ENCODE measurements around the gene PLD5. TPM values are rescaled to one million over a fixed set of nuclear protein-coding genes. Genes with fewer than 3 reads are reported as not detected.

Gene PLD5
- total and polyA plus RNA-seq, 2 donors (not counting 3 experiments of a cell fraction or from before 2014, with no cell fraction given), result not detected

- no peaks in the 10 kb centered on the region for H3K9me1 ChIP-seq (replicated peaks; ENCODE audit: control insufficient read depth, extremely low read depth, insufficient read depth, low read length)
- H3K4me1 ChIP-seq (ENCODE audit: control insufficient read depth, extremely low read depth, insufficient read depth, low read length), result no peaks in the 10 kb centered on the region
- no peak overlapping the region for H3K27ac ChIP-seq (ENCODE audit: insufficient read depth, low read depth, low read length)
- no peak for TF ChIP-seq EZH2 (IDR thresholded peaks at IDR 0.05; ENCODE audit: borderline replicate concordance, low read depth, low read length, severe bottlenecking)
- no peak for TF ChIP-seq MYC (IDR thresholded peaks at IDR 0.05; ENCODE audit: low read depth, low read length)
- no peak for TF ChIP-seq POLR2A (IDR thresholded peaks at IDR 0.05; ENCODE audit: low read depth, low read length)
- no peak for TF ChIP-seq POLR2AphosphoS5 (IDR thresholded peaks at IDR 0.05; ENCODE audit: insufficient read depth, low read depth, low read length)
- TF ChIP-seq, protein P1, sequence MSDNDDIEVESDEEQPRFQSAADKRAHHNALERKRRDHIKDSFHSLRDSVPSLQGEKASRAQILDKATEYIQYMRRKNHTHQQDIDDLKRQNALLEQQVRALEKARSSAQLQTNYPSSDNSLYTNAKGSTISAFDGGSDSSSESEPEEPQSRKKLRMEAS (IDR thresholded peaks at IDR 0.05; ENCODE audit: insufficient read depth, insufficient read length), result no peak
- no peak for TF ChIP-seq GATA2 (IDR thresholded peaks at IDR 0.05; ENCODE audit: insufficient read depth, insufficient read length, low read depth, low read length)
- no peak for TF ChIP-seq FOS (IDR thresholded peaks at IDR 0.05; ENCODE audit: borderline replicate concordance, insufficient read depth, low read length)
- TF ChIP-seq, protein P2, sequence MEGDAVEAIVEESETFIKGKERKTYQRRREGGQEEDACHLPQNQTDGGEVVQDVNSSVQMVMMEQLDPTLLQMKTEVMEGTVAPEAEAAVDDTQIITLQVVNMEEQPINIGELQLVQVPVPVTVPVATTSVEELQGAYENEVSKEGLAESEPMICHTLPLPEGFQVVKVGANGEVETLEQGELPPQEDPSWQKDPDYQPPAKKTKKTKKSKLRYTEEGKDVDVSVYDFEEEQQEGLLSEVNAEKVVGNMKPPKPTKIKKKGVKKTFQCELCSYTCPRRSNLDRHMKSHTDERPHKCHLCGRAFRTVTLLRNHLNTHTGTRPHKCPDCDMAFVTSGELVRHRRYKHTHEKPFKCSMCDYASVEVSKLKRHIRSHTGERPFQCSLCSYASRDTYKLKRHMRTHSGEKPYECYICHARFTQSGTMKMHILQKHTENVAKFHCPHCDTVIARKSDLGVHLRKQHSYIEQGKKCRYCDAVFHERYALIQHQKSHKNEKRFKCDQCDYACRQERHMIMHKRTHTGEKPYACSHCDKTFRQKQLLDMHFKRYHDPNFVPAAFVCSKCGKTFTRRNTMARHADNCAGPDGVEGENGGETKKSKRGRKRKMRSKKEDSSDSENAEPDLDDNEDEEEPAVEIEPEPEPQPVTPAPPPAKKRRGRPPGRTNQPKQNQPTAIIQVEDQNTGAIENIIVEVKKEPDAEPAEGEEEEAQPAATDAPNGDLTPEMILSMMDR (IDR thresholded peaks at IDR 0.05; ENCODE audit: extremely low read depth in 1 of 2, insufficient read depth in 1 of 2, low read depth in 1 of 2, low read length in 2 of 2), result no peak
- no peak for TF ChIP-seq JUN (IDR thresholded peaks at IDR 0.05; ENCODE audit: borderline replicate concordance, insufficient read depth, insufficient read length, low read depth)
- H3K79me2 ChIP-seq (ENCODE audit: control insufficient read depth, insufficient read depth, low read length), result no peaks in the 10 kb centered on the region
- H3K36me3 ChIP-seq (ENCODE audit: control insufficient read depth in 2 of 2, extremely low read depth in 1 of 2, insufficient read depth in 2 of 2, low read length in 2 of 2), result no peaks in the 10 kb centered on the region
- intact Hi-C loops (cut with micrococcal nuclease) (no loop called here), dilution Hi-C loops (cut with MboI; ENCODE audit: extremely low pct_ligation_motif_present, low sequenced_read_pairs) (no loop called here)
- H3K9ac ChIP-seq (replicated peaks; ENCODE audit: extremely low read depth, insufficient read depth, low read length), result no peak overlapping the region
- CTCF ChIA-PET, result no interaction called here
- BruUV-seq (replicated peaks), result no TSS peak
- H3K4me2 ChIP-seq (ENCODE audit: insufficient read depth, low read length), result no peak overlapping the region
- H3K4me3 ChIP-seq (replicated peaks in 1 of 3; ENCODE audit: insufficient read depth in 1 of 3, low read depth in 1 of 3, low read length in 3 of 3), result no peak overlapping the region
- H3K27me3 ChIP-seq (ENCODE audit: control insufficient read depth in 2 of 2, insufficient read depth in 2 of 2, low read length in 2 of 2), result no peaks in the 10 kb centered on the region
- H4K20me1 ChIP-seq (replicated peaks; ENCODE audit: control insufficient read depth, extremely low read depth, insufficient read depth, low read length), result no peaks in the 10 kb centered on the region
- DNase-seq (ENCODE audit: low read depth, low spot score) (no peak), FAIRE-seq (no peak)
- no peak overlapping the region for H2AFZ ChIP-seq (ENCODE audit: low read depth, low read length)
- peaks cover 3% of the 10 kb centered on the region for H3K9me3 ChIP-seq (replicated peaks; ENCODE audit: control insufficient read depth, insufficient read depth, low read length)
- POLR2A ChIA-PET, result no interaction called here
Measured at GRCh38 chr1:242086706-242087105, 437.8 kb downstream of the PLD5 start.

Data from endothelial cell of umbilical vein (primary cell).